COR-L47 (cell line): Measurements from ENCODE around the gene NEDD9.

Experiments used
- DNase-seq: peaks from one replicate; lab custom pipeline; 2025; lab: John Stamatoyannopoulos, UW

Gene NEDD9

DNA sequence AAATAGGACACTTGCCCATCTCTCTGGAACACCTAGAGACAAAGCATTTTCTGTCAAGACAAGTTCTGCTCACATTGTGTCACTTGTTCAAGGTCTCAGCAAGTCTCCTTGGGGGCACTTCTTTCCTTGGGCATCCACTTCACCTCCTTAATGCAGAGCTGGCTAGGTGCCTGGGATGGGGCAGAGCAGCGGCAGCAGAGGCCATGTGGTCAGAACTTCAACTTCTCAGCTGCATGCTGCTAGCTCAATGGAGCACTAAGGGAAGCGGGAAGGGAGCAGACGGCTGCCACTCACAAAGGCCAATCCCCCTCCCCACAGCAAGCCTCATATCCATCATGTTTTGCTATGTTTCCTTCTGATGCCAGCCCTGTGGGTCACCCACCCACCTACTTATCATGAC, 31.5 kb downstream of the NEDD9 start:
- DNase-seq: no peak

DNA sequence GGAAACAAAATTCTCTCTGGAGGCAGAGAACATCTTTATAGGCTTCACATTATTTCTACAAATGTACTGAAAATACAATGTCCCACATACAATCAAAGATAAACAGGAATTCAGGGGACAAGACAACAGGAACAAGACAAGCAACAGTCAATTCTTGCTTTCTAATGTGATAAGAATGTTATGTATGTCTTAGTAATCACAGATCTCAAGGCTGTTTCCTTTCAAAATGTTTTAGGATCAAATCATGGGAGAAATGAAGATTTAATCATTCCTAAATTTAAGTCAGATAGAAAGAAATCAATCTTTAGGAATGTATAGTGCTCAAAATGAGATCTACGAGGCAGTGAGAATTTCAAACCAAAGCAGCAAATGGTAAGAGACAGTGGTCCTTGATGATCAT, 32.1 kb downstream of the NEDD9 start:
- no peak for DNase-seq

DNA sequence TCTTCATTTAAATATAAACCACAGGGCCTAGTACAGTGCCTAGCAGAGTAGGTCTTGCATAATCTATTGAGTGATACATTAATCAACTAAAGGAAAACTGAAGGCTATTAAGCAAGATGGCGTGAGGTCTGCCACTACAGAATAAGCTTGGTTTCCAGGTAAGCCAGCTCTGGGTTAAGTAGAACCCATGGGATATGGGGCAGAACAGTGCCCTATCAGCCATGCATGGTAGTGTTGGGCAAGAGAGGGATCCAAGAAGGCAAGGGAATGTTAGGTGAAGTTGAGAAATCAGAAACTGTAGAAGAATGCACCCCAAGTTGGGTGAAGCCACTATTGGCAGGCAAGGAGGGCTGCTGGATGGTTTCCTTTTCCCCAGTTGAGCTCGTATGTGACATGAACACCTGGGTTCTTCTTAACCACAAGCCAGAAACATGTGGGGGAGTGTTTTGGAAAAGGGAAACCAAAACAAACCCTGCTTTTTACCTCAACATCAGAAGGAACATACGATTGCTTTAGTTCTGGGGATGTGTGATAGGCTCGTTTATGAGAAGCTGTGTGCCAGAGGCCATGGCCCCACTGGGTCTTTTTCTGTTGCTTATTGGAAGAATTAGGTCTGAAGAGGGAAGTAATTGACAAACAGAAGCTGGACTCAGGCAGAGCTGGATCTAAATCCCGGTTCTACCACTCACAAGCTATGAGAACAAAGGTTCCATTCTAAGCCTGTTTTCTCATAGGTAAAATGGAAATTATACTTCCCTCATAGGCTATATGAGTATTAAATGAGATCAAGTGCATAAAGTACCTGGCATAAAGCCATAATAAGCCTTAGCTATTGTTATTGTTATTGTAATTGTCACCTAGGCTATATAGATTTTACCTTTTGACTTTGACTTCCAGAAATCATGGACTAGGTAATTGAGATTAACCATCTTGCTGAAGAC, 33.5 kb downstream of the NEDD9 start:
- DNase-seq: no peak

DNA sequence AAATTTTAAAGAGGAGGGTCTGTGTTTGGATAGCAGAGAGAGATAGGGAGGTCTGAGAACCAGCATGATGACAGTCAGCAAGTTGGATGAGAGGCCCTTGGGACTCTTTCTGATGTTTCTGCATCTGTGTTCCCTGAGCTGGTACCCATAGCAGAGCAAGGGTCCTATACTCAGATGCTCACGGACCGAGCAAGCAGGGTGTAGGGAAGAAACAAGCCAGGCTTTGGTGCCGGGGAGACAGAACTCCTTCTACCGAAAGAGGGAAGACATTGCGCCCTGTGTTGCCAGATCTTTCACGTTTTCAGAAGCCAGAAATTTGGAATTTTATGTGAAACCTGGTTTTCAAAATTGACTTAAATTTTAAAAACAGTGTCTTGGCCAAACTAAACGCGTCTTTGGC, 34.6 kb downstream of the NEDD9 start:
- no peak for DNase-seq

DNA sequence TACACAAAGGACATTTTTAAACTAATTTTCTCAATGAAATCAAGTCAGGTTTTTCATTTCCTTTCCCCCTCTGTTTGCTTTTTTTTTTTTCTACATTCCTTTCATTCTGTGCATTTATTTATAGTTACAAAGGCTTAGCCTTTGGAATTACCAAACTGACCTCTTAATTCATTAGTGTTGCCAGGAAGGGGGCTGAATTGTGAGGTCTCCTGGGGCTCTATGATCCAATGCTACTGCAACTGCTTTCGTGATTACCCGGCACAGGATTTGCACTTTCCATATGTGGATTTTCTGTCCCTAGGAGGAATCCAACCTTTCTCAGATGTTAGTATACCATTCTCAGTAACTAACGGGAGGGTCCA, 35.3 kb downstream of the NEDD9 start:
- DNase-seq: no peak

DNA sequence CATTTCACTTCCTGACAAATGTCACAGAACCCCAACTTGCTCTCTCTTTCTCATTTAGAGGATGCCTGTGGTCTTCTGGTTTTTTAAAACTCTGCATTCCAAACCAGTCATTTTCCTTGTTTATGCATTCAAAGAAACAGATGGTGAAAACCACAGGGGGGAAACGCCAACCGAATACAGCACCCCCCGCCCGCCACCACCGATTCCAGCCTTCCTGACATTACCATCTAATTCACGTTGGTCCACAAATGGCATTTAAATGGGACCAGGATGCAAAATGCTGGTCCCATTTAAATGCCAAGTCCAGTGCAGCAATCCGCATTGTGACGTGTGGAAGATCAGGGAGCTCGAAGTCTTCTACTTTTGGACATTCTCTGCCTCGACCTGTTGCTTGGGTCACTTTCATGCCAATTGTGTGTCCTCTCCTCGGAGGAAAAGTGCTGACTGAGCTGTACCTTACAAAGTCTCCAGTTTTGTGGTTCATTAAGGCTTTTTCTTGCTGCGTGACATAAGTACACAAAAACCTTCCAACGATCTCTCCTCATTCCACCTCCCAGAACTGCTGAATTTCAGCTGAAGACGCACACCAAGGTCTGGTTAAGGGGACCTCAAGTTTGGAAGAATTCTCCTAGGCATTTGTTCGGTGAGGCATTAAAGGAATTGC, 35.8 kb downstream of the NEDD9 start:
- no peak for DNase-seq

DNA sequence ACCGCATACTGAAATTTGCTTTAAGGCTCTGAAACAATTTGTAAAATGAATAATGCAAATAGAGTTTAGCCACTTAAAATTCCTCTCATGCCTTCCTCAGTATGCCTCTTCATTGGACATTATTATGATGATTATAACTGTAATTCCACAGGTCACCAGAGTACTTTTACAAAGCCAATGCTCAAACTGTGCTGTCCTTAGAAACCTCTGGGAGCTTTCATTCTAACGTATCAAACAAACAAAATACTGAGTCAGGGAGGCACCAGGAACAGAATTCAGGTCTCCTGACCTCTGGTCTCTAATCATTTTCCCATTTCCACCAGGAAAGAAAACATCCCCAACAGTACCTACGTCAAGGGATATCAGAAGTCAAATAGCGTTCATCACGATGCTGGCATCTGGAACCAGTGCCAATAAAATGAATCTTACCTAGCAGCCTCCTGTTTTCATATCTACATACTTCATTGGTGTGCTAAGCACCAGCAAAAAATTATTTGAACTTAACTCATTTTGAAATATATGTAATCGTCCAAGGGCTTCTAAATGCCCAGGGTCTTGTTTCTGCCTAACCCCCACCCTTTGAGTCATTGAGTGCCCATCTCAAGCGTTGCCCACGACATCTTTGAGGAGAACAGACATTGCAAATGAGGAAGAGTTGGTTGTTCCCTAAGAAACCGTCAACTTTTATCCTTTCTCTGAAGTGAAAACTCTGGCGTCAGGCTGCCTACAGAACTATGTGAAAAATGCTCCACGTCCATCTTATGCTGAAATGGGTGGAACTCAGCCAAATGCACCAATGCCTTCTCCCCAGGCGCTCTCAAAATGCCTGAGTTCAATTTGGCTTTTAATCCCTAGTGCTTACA, 37.9 kb downstream of the NEDD9 start:
- DNase-seq: no peak

DNA sequence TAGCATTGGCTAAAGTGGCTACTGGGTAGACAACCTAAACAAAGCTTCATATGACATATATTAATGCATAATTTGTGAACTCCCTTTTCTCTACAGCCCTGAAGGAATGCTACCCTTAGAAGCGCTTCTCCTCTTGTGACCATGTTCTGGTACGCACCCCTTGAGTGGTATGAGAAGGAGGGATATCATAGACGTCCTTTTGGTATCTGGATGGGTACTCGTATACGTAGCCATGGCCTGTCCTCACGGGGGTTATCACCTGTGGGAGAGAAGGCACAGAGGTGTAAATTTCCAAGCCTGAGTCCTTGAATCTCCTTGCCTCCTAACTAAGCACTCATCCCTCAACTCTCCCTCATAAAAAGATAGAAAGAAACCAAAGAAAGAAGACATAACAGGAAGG, 39.0 kb downstream of the NEDD9 start:
- DNase-seq: no peak

DNA sequence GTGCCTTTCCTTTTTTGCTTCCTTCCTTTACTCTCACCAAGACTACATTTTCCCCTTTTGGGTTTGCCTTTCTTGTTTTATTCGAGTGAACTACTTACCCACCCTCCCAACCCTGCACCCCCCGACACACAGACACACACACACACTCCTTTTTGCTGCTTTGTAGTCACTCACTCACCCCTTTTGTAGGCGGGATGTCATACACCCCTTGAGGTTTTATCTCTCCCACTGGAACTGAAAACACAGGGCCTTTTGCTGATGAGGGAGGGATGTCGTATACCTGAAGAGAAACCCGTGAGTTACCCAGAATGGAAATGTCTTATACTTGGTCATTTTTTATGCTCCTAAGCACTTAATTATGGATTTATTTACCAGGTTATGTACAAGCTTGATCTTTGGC, 40.3 kb downstream of the NEDD9 start:
- no peak for DNase-seq

DNA sequence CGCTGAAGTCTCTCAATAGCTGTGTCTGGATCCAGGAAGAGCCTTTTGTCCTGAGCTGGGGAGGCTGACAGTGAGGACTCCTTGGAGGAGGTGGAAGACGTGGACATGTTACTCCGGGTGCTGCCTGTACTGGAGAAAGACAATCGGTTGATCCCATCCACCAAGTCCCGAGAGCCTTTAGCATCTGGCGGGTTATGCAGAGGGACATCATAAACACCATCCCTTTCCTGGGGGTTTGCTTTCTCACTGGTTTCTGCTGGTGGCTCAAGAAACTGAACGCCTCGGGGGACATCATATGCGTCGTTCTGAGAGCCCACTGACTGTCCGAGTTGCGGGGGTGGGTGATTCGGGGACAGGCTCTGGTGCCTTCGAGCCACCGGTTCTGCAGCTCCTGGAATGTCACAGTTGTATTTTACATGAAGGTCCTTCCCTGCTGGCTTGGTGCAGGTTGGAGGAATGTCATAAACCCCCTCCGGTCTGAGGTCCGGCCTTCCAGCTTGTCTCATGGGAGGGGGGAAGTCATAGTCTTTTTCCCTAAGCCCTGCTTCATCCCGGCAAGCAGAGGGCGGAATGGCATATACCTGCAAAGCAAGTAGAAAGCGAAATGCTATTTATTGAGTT, 41.7 kb downstream of the NEDD9 start:
- DNase-seq: no peak

DNA sequence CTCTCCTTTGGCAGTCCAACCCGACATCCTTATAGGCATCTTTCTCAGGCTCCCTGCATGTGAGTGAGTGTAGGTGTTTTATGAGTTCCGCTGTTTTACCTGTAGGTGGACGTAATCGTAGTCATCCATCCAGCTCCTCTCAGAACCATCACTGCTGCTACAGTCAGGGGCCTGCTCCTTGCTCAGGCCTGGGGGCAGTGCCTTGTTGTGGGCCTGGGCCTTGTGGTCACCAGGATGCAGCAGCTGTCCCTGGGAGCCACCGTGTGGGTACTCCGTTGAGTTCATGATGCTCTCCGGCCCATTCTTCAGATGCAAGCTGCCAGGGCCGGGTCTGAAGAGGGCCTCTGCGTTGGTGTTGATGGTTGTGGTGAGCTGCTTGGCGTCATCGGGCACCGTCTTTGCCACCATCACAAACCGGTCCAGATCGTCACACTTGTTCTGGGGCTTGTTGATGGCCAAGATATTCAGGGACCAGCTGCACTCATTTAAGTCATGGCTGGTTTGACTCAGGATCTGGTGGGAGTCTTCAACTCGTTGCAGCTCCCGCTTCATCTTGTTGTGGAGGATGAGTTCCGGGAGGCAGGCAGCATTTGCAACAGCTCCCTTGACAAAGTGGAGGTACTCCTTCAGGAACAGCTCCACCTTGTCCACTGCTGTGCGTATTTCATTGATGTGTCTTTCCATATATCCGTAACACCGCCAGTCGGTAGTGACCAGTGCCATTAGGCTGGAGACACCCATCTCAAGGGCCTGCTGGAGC, 42.4 kb downstream of the NEDD9 start:
- DNase-seq: no peak

DNA sequence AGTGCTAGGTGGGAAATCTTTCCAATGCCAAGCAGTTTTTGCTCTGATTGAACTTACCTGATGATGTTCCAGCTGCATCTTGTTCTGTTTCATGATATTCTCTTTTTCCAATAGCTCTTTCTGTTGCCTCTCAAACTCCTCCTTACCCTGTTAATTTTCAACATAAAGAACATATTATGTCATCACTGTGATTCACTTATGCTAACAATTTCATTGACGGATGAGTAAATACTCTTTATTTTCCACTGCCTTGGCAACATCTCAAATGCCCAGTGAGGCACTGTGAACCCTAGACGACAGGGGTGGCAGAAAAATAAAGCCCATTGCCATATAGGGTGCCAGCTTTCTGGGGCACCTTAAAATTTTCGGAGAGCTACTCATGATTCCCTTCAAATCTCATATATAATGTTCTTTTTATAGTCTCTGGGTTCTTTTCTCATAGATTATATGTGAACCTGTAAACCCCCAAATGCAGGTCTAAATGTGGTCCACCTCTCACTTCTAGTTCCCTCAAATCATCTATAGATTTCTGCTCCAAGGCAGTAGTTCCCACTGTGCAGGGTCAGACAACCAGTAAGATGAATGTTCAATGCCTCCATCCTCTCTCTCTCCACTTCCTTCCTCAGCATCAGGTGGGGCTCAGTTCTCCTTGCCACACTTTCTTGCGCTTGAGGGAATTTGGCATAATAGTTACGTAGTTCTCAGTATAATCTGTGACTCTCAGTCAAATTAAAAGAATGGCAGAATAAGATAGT, 44.1 kb downstream of the NEDD9 start:
- DNase-seq: no peak

DNA sequence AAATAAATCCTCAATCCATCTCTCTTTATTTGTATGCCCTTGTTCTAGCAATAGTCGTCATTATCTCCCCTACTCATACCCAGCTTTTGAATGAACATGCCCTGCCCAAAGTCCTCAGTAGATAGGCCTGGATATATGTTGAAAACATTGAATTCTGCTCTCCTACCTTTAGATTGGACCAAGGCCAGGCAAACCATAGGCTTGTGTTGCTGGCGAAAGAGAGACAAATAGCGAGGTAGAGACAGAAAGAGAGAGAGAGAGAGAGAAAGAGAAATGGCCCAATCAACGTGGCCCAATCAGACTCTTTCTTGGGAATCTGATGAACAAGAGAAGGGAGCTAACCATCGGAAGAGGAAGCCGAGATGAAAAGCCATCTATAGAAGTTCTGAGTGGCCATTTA, 45.2 kb downstream of the NEDD9 start:
- no peak for DNase-seq

DNA sequence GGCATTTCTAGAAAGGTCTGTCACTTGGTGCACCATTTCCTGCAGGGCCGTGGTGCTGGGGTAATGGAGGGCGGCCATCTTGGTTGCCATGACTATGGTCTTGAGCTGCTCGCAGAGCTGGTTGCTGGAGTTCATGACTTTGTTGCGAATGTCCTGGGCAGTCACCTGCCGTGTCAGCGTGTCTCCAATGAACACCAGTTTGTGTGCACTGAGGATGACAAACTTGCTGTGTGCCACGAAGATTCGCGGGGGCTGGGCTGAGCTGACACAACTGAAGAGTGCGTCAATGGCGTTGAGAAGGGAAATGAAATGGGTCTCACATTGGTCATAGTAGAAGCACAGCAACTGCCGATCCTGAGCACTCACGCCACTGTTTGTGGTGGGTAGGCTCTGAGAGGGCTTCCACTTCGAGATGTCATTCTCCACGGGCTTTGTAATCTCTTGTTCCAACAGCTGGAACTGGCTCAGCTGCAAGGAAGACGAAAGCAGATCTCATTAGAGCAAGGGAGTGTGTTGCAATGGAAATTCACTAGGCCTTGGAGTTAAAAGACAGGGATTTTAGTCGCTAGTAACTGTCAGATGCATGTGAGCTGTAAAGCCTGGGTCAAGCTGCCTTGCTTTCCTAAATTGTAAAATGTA, 47.1 kb downstream of the NEDD9 start:
- DNase-seq: no peak

DNA sequence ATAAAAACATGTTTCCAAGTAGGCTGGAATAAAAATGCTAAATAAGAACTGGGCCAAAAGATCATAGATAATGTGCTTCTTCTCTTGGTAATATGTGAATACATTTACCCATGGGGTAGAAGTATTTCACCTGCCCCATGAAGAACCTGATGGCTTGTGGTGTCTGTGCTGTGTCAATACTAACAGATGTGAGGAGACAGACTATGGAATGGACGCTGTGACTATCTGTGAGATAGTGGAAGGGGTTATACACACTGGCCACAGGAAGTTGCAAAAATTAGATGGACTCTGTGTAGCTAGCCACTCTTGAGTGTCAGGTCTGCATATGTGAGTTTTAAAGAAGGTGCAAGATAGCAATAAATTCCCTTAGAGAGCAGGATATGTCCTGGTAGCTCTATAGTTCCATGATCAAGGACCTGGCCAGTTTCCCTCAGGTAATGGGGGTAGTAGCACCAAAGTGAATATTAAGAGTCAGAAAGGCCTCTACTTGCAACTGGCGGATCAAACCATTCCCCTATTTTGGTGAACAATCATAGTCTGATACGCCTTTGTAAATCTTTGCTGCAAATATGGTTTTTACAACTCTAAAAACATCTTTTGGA, 48.6 kb downstream of the NEDD9 start:
- DNase-seq: no peak

DNA sequence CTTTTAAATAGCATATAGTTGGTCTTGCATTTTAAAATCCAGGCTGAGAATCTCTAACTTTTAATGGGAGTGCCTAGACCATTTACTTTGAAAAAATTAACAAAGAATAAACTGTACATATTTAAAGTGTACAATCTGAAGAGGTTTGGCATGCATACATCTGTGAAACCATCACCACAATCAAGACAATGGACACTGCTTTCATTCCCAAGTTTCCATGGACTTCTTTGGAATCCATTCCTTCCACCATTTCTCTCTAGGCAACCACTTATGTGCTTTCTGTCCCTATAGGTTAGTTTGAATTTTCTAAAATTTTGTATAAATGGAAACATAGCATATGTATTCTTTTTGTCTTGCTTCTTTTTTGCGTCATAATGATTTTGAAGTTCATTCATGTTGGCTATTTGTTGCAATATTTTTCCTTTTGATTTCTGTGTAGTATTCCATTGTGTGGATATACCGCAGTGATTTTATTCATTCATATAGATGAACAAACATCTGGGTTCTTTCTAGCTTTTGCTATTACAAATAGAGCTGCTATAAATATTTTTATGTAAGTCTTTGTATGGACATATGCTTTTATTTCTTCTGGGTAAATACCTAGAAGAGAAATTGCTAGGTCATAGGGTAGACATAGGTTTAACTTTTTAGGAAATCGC, 50.9 kb downstream of the NEDD9 start:
- DNase-seq: no peak

DNA sequence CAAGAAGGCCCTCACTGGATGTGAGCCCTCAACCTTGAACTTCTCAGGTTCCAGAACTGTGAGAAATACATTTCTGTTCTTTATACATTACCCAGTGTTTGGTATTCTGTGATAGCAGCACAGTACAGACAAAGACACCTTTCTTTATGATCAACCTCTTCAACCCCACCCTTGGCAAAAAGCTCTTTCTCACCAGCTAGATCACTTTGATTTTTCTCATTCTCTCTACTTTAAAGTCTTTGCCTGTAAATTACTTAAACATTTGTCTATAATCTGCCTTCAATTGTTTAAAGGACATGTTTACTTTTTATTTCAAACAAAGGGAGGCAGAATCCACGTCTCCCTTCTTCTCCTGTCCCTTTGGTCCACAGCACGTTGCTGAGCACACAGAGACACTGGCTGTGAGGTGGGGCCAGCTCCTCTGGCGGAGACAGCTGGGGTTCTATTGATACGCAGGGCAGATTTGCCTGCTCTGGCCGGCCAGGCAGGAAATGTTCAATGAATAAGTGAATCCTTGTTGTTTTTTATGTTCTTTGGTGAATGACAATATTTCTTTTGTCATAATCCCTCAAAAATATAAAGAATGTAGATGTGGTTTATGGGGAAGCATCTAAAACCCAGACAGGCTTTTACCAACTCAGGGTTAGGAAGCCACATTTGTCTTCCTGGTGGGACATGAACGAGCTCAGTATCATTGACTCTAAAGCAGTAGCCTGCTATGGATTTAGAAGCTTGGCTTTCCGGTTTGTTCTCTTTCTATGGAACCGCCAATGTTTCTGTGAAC, 52.9 kb downstream of the NEDD9 start:
- DNase-seq: no peak

DNA sequence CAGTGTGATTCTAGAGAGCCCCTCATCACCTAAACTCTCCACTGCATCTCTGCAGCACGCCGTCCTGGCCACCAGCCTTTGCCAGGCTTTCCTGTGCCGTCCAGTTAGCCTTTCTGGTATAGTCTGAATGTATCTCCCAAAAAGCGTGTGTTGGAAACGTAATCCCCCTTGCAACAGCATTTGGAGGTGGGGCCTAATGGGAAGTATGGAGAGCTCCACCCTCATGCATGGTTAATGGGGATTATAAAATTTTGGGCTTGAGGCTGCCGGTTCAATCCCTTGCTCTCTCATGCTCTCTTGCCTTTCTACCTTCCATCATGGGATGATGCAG, 53.4 kb downstream of the NEDD9 start:
- no peak for DNase-seq

DNA sequence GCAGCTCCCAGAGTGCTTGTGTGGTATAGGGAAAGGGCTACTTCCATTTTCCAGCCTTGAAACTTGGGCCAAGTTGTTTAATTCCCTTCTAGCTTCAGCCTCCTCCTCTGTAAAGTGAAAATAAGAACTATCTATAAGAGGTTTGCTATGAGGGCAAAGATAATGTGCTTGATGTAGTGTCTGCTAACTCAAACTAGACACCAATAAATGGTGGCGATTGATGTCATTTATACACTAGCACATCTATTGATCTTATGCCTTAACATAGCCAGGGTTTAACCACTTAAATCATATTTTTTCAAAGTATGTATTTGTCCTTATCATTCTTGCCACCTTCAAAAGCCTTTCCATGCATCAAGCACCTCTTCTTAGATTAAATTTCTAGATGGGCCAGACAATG, 55.2 kb downstream of the NEDD9 start:
- DNase-seq: no peak
